ENCODE results near the gene TCEAL3. TPM values are rescaled to one million over a fixed set of nuclear protein-coding genes. Genes with fewer than 3 reads are reported as not detected.
"Not testable (repeated sequence)": the region's sequence is repeated elsewhere in the genome, so short reads cannot be mapped to it uniquely, and the experiment has no call there.

Gene TCEAL3
- total RNA-seq, 1 donor from 2014 or later = 0.37 TPM

GRCh38 chrX:103637604-103638338, 30.0 kb downstream of the TCEAL3 start:
- intact Hi-C loops (cut with micrococcal nuclease) = no loop called here
- H3K27ac Mint-ChIP-seq = no peak overlapping the region
- no peak overlapping the region for H3K4me3 Mint-ChIP-seq
- no peaks in the 10 kb centered on the region for H3K4me1 Mint-ChIP-seq
- no peaks in the 10 kb centered on the region for H3K9me3 Mint-ChIP-seq
- no peak for DNase-seq
- H3K36me3 Mint-ChIP-seq (ENCODE audit: low read depth) = no peaks in the 10 kb centered on the region
- no peaks in the 10 kb centered on the region for H3K27me3 Mint-ChIP-seq

- not testable (repeated sequence) for H3K9me3 Mint-ChIP-seq, DNase-seq
Observed at GRCh38 chrX:103638479-103639346, 30.9 kb downstream of the TCEAL3 start.

DNA sequence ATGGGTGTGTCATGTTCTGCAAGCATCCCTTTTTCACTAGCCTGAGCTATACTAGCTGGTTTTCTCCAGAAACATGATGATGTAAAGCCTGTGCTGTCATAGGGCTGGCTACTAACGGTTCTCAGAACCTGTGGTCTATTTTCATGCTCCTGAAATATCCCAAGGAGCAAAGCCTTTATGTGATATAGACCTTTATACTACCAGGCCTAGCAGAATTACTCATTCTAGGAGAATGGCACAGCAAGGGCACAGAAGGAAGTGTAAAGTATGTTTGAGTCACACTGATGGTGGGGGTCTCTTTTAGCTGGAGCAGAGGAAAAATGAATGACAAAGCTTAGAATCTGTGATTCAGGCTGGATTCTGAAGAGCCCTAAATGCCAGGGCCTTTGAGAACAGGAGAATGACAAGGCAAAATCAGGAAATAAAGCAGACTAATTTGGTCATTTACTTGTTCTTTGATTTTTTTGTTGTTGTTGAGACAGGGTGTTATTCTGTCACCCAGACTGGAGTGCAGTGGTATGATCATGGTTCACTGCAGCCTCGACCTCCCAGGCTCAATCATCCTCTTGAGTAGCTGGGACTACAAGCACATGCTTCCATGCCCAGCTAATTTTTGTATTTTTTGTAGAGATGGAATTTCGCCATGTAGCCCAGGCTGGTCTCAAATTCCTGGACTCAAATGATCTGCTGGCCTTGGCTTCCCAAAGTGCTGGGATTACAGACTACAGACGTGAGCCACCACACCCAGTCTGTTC, 32.8 kb downstream of the TCEAL3 start:
- no peaks in the 10 kb centered on the region for H3K36me3 Mint-ChIP-seq (ENCODE audit: low read depth)
- intact Hi-C loops (cut with micrococcal nuclease) = no loop called here

More at GRCh38 chrX:103638479-103639346, 30.9 kb downstream of the TCEAL3 start:
- intact Hi-C loops (cut with micrococcal nuclease); H3K36me3 Mint-ChIP-seq (ENCODE audit: low read depth); H3K4me3 Mint-ChIP-seq; H3K27ac Mint-ChIP-seq; H3K4me1 Mint-ChIP-seq; H3K27me3 Mint-ChIP-seq: not testable (repeated sequence)

DNA sequence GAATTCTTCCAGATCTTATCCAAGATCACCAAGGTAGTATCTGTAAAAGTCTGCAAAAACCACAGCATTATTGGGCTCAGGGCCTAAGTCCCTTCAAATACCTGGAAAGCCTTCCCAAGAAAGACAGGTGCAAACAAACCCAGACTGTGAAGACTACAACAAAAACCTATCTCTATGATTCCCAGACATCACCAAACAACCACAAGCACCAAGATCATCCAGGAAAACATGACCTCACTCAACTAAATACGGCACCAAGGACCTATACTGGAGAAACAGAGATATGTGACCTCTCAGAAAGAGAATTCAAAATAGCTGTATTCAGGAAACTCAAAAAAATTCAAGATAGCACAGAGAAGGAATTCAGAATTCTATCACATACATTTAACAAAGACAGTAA, 36.4 kb downstream of the TCEAL3 start:
- H3K4me1 Mint-ChIP-seq = no peaks in the 10 kb centered on the region
- intact Hi-C loops (cut with micrococcal nuclease) = no loop called here
- H3K4me3 Mint-ChIP-seq = no peak overlapping the region
- no peak overlapping the region for H3K27ac Mint-ChIP-seq
- H3K9me3 Mint-ChIP-seq = peaks cover 3% of the 10 kb centered on the region
- no peak for DNase-seq
- H3K36me3 Mint-ChIP-seq (ENCODE audit: low read depth) = no peaks in the 10 kb centered on the region
- peaks cover 13% of the 10 kb centered on the region for H3K27me3 Mint-ChIP-seq

More for the DNA sequence above, 32.8 kb downstream of the TCEAL3 start:
- Mint-ChIP-seq H3K4me1 (no peaks in the 10 kb centered on the region), H3K27me3 (peaks cover 6% of the 10 kb centered on the region), H3K9me3 (peaks cover 3% of the 10 kb centered on the region), H3K4me3 (no peak overlapping the region), H3K27ac (no peak overlapping the region)
- DNase-seq = no peak

- DNase-seq = no peak
- Mint-ChIP-seq H3K27me3 (peaks cover 15% of the 10 kb centered on the region), H3K4me1 (no peaks in the 10 kb centered on the region), H3K9me3 (peaks cover 3% of the 10 kb centered on the region), H3K36me3 (ENCODE audit: low read depth) (no peaks in the 10 kb centered on the region), H3K4me3 (no peak overlapping the region), H3K27ac (no peak overlapping the region)
- intact Hi-C loops (cut with micrococcal nuclease) = no loop called here
Observed at GRCh38 chrX:103647630-103648029, 39.9 kb downstream of the TCEAL3 start.

- Mint-ChIP-seq H3K9me3 (no peaks in the 10 kb centered on the region), H3K4me1 (no peaks in the 10 kb centered on the region), H3K36me3 (ENCODE audit: low read depth) (no peaks in the 10 kb centered on the region), H3K27ac (no peak overlapping the region), H3K4me3 (no peak overlapping the region), H3K27me3 (peaks cover 6% of the 10 kb centered on the region)
- no peak for DNase-seq
- intact Hi-C loops (cut with micrococcal nuclease) = no loop called here
Observed at GRCh38 chrX:103651151-103651773, 43.5 kb downstream of the TCEAL3 start.

DNA sequence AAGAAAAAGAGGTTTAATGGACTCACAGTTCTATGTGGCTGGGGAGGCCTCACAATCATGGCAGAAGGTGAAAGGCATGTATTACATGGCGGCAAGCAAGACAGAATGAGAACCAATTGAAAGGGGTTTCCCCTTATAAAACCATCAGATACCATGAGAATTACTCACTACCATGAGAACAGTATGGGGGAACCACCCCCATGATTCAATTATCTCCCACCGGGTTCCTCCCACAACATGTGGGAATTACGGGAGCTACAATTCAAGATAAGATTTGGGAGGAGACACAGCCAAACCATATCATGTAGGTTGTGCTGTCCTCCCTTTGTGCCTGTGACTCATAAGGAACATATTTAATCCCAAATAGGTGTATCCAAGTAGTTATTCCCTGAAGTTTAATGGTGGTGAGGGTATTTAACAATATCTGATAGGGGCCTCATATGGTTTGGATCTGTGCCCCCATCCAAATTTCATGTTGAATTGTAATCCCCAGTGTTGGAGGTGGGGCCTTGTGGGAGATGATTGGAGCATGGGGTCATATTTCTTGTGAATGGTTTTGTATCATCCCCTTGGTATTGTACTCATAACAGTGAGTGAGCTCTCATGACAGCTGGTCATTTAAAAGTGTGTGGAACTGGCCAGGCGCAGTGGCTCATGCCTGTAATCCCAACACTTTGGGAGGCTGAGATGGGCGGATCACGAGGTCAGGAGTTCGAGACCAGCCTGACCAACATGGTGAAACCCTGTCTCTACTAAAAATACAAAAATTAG, 47.7 kb downstream of the TCEAL3 start:
- intact Hi-C loops (cut with micrococcal nuclease); H3K4me1 Mint-ChIP-seq; H3K27me3 Mint-ChIP-seq; H3K9me3 Mint-ChIP-seq; H3K27ac Mint-ChIP-seq; DNase-seq; H3K36me3 Mint-ChIP-seq (ENCODE audit: low read depth); H3K4me3 Mint-ChIP-seq: not testable (repeated sequence)

- intact Hi-C loops (cut with micrococcal nuclease) = no loop called here
- DNase-seq = no peak
- Mint-ChIP-seq H3K9me3 (no peaks in the 10 kb centered on the region), H3K4me3 (no peak overlapping the region), H3K36me3 (ENCODE audit: low read depth) (no peaks in the 10 kb centered on the region), H3K27me3 (no peaks in the 10 kb centered on the region), H3K27ac (no peak overlapping the region), H3K4me1 (peaks cover 3% of the 10 kb centered on the region)
Observed at GRCh38 chrX:103656617-103657016, 48.9 kb downstream of the TCEAL3 start.

- H3K27ac Mint-ChIP-seq; H3K9me3 Mint-ChIP-seq; H3K4me1 Mint-ChIP-seq; H3K27me3 Mint-ChIP-seq; H3K4me3 Mint-ChIP-seq; DNase-seq; intact Hi-C loops (cut with micrococcal nuclease); H3K36me3 Mint-ChIP-seq (ENCODE audit: low read depth): not testable (repeated sequence)
Observed at GRCh38 chrX:103657066-103657465, 49.3 kb downstream of the TCEAL3 start.

GRCh38 chrX:103658681-103659433, 51.1 kb downstream of the TCEAL3 start:
- Mint-ChIP-seq H3K9me3 (no peaks in the 10 kb centered on the region), H3K36me3 (ENCODE audit: low read depth) (no peaks in the 10 kb centered on the region), H3K27ac (no peak overlapping the region), H3K4me1 (peaks cover 3% of the 10 kb centered on the region), H3K4me3 (no peak overlapping the region), H3K27me3 (peaks cover 13% of the 10 kb centered on the region)
- no peak for DNase-seq
- intact Hi-C loops (cut with micrococcal nuclease) = no loop called here

DNA sequence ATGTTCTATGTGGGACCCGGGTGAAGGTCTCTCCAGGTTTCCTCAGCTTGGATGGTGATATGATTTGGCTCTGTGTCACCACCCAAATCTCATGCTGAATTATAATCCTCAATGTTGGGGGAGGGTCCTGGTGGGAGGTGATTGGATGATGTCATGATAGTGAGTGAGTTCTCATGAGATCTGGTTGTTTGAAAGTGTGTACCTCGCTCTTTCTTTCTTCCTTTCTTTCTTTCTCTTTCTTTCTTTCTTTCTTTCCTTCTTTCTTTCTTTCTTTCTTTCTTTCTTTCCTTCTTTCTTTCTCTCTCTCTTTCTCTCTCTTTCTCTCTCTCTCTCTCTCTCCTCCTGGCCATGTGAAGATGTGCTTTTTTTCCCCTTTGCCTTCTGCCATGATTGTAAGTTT, 51.7 kb downstream of the TCEAL3 start:
- DNase-seq; H3K4me1 Mint-ChIP-seq; H3K9me3 Mint-ChIP-seq; intact Hi-C loops (cut with micrococcal nuclease); H3K4me3 Mint-ChIP-seq; H3K27ac Mint-ChIP-seq; H3K36me3 Mint-ChIP-seq (ENCODE audit: low read depth): not testable (repeated sequence)
- peaks cover 17% of the 10 kb centered on the region for H3K27me3 Mint-ChIP-seq

Data from activated CD4-positive, alpha-beta T cell treated with anti-CD3 and anti-CD28 coated beads, Interleukin-2, amount 10 ng/mL, durations not matched to agents 24 days and 14 days (primary cell).